IPS DF 4.7 (cell line): ENCODE results near the gene PSTPIP1.

ENCODE experiments used
- DNase-seq: peaks from one replicate; pipeline ENCODE4 v3.0.0-alpha.2; 2013; ENCODE audit warnings: low spot score; ENCODE audit errors: extremely low read depth

Gene PSTPIP1

GRCh38 chr15:77042955-77043920, 48.3 kb downstream of the PSTPIP1 start:
- no peak for DNase-seq

- DNase-seq = no peak
Measured at GRCh38 chr15:77044228-77045042, 49.5 kb downstream of the PSTPIP1 start.

- no peak for DNase-seq
Measured at GRCh38 chr15:77045985-77046384, 51.1 kb downstream of the PSTPIP1 start.

GRCh38 chr15:77046704-77047412, 51.9 kb downstream of the PSTPIP1 start:
- DNase-seq = no peak

GRCh38 chr15:77048135-77048876, 53.4 kb downstream of the PSTPIP1 start:
- no peak for DNase-seq

GRCh38 chr15:77052556-77052955, 57.6 kb downstream of the PSTPIP1 start:
- no peak for DNase-seq

- no peak for DNase-seq
Measured at GRCh38 chr15:77053709-77054108, 58.8 kb downstream of the PSTPIP1 start.

GRCh38 chr15:77057072-77057471, 62.1 kb downstream of the PSTPIP1 start:
- DNase-seq = no peak

- DNase-seq = no peak
Measured at GRCh38 chr15:77057685-77058084, 62.8 kb downstream of the PSTPIP1 start.

GRCh38 chr15:77058468-77058867, 63.5 kb downstream of the PSTPIP1 start:
- DNase-seq = no peak

GRCh38 chr15:77059786-77060361, 64.9 kb downstream of the PSTPIP1 start:
- DNase-seq = no peak

- no peak for DNase-seq
Measured at GRCh38 chr15:77060546-77060945, 65.6 kb downstream of the PSTPIP1 start.

- no peak for DNase-seq
Measured at GRCh38 chr15:77063249-77063648, 68.3 kb downstream of the PSTPIP1 start.

GRCh38 chr15:77064063-77064462, 69.1 kb downstream of the PSTPIP1 start:
- no peak for DNase-seq

GRCh38 chr15:77064539-77065308, 69.8 kb downstream of the PSTPIP1 start:
- no peak for DNase-seq

GRCh38 chr15:77066971-77067690, 72.2 kb downstream of the PSTPIP1 start:
- DNase-seq = no peak

GRCh38 chr15:77067691-77068367, 72.9 kb downstream of the PSTPIP1 start:
- DNase-seq = no peak

- DNase-seq = no peak
Measured at GRCh38 chr15:77068633-77069032, 73.7 kb downstream of the PSTPIP1 start.
